Measurements from ENCODE around the gene UPB1.

DNA sequence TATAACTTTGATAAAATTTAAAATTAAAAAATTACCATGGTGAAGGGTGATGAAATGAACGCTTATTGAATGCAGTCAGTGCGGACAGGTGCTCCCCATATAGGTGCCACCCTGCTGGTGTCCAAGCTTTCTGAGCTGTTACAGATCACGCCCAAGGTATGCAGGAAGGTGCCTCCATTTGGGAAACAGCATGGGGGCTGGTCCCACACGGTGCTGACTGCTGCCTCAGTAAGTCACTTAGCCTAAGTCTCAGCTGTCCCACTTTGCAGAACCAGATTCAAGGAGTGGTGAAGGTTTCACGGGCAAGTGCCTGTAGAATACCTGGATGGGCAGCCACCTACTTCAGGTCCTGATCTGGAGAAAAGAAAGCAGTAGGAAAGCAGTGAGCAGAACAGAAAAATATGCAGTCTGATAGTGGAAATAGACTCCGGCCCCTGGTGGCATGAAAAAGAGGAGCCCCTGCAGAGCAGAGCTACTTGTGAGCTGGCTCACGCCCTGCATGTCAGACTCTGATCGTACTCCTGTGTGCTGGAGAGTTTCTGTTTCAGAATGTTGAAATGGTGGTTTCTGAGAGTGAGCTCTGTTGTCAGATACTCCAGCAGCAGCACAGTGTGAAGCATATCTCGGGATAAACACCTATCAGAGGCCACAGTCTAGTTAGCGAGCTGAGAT, 34.6 kb upstream of the UPB1 start:
- no peak for TF ChIP-seq EZH2 (IDR thresholded peaks at IDR 0.05; ENCODE audit: borderline replicate concordance, low read depth, low read length, poor library complexity, severe bottlenecking)
- TF ChIP-seq, protein P1, sequence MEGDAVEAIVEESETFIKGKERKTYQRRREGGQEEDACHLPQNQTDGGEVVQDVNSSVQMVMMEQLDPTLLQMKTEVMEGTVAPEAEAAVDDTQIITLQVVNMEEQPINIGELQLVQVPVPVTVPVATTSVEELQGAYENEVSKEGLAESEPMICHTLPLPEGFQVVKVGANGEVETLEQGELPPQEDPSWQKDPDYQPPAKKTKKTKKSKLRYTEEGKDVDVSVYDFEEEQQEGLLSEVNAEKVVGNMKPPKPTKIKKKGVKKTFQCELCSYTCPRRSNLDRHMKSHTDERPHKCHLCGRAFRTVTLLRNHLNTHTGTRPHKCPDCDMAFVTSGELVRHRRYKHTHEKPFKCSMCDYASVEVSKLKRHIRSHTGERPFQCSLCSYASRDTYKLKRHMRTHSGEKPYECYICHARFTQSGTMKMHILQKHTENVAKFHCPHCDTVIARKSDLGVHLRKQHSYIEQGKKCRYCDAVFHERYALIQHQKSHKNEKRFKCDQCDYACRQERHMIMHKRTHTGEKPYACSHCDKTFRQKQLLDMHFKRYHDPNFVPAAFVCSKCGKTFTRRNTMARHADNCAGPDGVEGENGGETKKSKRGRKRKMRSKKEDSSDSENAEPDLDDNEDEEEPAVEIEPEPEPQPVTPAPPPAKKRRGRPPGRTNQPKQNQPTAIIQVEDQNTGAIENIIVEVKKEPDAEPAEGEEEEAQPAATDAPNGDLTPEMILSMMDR (conservative IDR thresholded peaks at IDR 0.05; ENCODE audit: low read depth, low read length) = no peak

Data from A673 (cell line).